Activated CD4-positive, alpha-beta memory T cell treated with anti-CD3 and anti-CD28 coated beads for 36 hours (primary cell): ENCODE results near the gene RGS10. TPM values are rescaled to one million over a fixed set of nuclear protein-coding genes. Genes with fewer than 3 reads are reported as not detected.

Source experiments
- CTCF ChIA-PET: fragments of 350-600 bp; sonication (Branson Sonifier 250); formaldehyde crosslinking; loops from one replicate; lab custom pipeline; 2021; ENCODE audit warnings: antibody characterized with exemption, inconsistent platforms; lab: Charles Lee
- POLR2A ChIA-PET: fragments of 350-600 bp; sonication (Branson Sonifier 250); formaldehyde crosslinking; loops from one replicate; lab custom pipeline; 2021; ENCODE audit warnings: antibody characterized with exemption; lab: Charles Lee
- DNase-seq: peaks from one replicate; pipeline ENCODE4 v3.0.0-alpha.2; 2020
- H3K27ac Mint-ChIP-seq: one replicate; pipeline ENCODE4 v1.8.0; 2021; ENCODE audit warnings: mixed read lengths
- H3K27me3 Mint-ChIP-seq: one replicate; pipeline ENCODE4 v1.8.0; 2021; ENCODE audit warnings: mixed read lengths
- H3K36me3 Mint-ChIP-seq: one replicate; pipeline ENCODE4 v1.8.0; 2021; ENCODE audit warnings: mixed read lengths
- H3K4me1 Mint-ChIP-seq: one replicate; pipeline ENCODE4 v1.8.0; 2021; ENCODE audit warnings: low read depth, mixed read lengths
- H3K4me3 Mint-ChIP-seq: one replicate; pipeline ENCODE4 v1.8.0; 2021; ENCODE audit warnings: mild to moderate bottlenecking, mixed read lengths
- H3K9me3 Mint-ChIP-seq: one replicate; pipeline ENCODE4 v1.8.0; 2021; ENCODE audit warnings: mixed read lengths
- intact Hi-C: fragments of 100-400 bp; cut with micrococcal nuclease; formaldehyde crosslinking; loops from one replicate; pipeline ENCODE4 v1.15.1; 2023
- total RNA-seq, 2 experiments: library from RNA; stranded (reverse); gene quantifications; one replicate each; pipeline ENCODE4 v1.2.3, GENCODE V29; 2021

The RGS10 gene
- total RNA-seq, 2 experiments from 2014 or later = 158 to 173 TPM

DNA sequence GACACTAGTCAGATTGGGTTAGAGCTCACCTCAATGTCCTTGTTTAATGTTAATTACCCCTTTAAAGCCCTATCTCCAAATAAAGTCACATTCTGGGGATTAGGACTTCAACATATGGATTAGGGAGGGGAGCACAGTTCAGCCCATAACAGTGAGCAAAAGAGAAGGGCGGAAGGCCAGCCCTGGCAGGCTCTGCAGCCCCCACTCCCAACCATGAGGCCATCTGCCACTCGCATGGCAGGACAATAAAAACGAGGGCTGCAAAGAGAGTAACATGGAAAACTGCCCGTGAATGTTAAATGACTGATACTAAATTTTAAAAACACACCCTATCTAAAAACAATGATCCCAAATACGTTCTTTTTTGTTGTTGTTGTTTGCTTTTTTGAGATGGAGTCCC, 38.7 kb downstream of the RGS10 start:
- H3K27ac Mint-ChIP-seq = peak overlapping the region; percentile 25
- DNase-seq = no peak
- H3K27me3 Mint-ChIP-seq = no peaks in the 10 kb centered on the region
- H3K9me3 Mint-ChIP-seq = no peaks in the 10 kb centered on the region
- no peak overlapping the region for H3K4me3 Mint-ChIP-seq
- ChIA-PET POLR2A (interaction anchor here (0.6 to 1.1 kb wide), 2 partner anchors 13 to 274 kb away, joined by 5 to 6 read pairs; no protein-coding TSS in a partner anchor), CTCF (interaction anchor here (0.6 kb wide), 1 partner anchor 355 kb away, joined by 3 read pairs; no protein-coding TSS in a partner anchor)
- H3K4me1 Mint-ChIP-seq = peaks cover 69% of the 10 kb centered on the region
- H3K36me3 Mint-ChIP-seq = peaks cover 60% of the 10 kb centered on the region
- intact Hi-C loops = loop anchor here (2.0 to 5.0 kb wide), 3 partner anchors 148 to 368 kb away; partner anchors contain the start of genes BAG3, GRK5 and MCMBP

DNA sequence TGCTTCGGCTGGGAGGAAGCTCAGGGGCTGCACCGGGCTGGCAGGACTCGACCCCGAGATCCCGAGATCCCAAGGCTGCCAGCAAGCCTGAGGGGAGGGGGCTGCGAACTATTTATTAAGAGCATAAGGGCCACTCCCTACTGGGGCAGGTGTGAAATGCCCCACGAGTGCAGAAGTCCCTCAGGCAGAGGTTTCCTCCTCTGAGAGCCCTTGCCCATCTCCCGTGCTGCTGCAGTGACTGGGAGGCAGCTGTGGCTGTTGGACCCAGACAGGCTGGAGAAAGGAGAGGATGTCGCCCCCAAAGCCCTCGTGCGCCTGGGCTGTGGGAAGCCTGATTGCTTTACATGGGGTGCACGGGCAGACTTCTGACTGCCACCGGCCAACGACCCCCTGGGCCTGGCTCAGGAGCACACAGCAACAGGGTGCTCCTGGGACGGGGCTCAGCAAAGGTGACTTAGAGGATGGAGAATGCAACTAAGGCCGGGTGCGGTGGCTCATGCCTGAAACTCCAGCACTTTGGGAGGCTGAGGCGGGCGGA, 39.8 kb downstream of the RGS10 start:
- CTCF ChIA-PET = interaction anchor here (0.7 to 3.9 kb wide), 2 partner anchors 13 to 14 kb away, joined by 3 to 29 read pairs; no protein-coding TSS in a partner anchor

DNA sequence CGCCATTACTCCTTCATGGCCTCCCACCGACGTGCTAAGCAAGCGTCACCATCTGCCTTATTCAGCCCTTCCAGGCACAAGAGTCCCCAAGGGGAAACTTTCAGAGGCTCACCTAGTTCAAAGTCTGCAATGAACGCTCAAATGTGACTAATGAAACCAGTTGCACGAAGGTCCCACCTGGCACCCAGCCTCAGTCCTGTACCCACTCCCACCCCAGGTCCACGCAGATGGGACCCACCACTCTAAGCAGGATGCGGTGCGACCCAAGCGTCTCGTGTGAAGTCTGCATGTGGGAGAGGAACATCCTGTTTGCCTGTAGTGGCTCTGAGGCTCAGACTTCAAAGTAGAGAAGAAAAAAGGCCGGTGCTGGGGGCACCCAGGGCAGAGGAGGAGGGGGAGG, 40.3 kb downstream of the RGS10 start:
- ChIA-PET CTCF (interaction anchor here (3.9 kb wide), 1 partner anchor 13 kb away, joined by 29 read pairs; no protein-coding TSS in a partner anchor), POLR2A (interaction anchor here (1.0 kb wide), 1 partner anchor 16 kb away, joined by 3 read pairs; no protein-coding TSS in a partner anchor)

More for the DNA sequence above, 39.8 kb downstream of the RGS10 start:
- H3K27me3 Mint-ChIP-seq = no peaks in the 10 kb centered on the region
- no peak overlapping the region for H3K4me3 Mint-ChIP-seq
- H3K36me3 Mint-ChIP-seq = peaks cover 65% of the 10 kb centered on the region
- H3K9me3 Mint-ChIP-seq = no peaks in the 10 kb centered on the region
- POLR2A ChIA-PET = interaction anchor here (1.0 to 1.1 kb wide), 2 partner anchors 14 to 15 kb away, joined by 3 to 6 read pairs; no protein-coding TSS in a partner anchor
- intact Hi-C loops = loop anchor here (1.0 to 5.0 kb wide), 7 partner anchors 14 to 370 kb away; partner anchors contain the start of genes BAG3, GRK5 and MCMBP
- DNase-seq = peak; percentile 30
- peaks cover 78% of the 10 kb centered on the region for H3K4me1 Mint-ChIP-seq
- peak overlapping the region; percentile 99 for H3K27ac Mint-ChIP-seq

DNA sequence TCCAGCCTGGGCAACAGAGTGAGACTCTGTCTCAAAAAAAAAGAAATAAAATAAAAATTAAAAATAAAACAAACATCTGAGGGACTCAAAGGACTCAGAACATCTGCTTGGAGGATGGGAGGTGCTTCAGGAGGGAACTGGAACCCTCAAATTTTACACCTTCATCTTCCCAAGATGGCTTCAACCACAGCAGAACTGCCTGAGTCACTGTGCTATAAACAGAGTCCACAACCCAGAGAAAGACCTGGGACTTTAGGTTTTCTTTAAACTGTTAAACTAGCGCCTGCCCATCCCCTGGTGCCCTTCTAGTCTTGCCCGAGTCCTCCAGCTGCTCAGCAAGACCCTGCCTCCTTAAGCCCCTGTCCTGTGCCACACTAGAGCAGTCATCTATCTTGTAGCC, 40.8 kb downstream of the RGS10 start:
- peak; percentile 42 for DNase-seq
- ChIA-PET CTCF (interaction anchor here (3.9 kb wide), 1 partner anchor 12 kb away, joined by 29 read pairs; no protein-coding TSS in a partner anchor), POLR2A (no interaction called here)
- H3K27me3 Mint-ChIP-seq = no peaks in the 10 kb centered on the region
- H3K4me1 Mint-ChIP-seq = peaks cover 85% of the 10 kb centered on the region
- peak overlapping the region; percentile 59 for H3K4me3 Mint-ChIP-seq
- peak overlapping the region; percentile 99 for H3K27ac Mint-ChIP-seq
- H3K36me3 Mint-ChIP-seq = peaks cover 62% of the 10 kb centered on the region
- H3K9me3 Mint-ChIP-seq = no peaks in the 10 kb centered on the region
- intact Hi-C loops = loop anchor here (1.0 to 5.0 kb wide), 7 partner anchors 15 to 371 kb away; partner anchors contain the start of genes BAG3, GRK5 and MCMBP

More for the DNA sequence above, 40.3 kb downstream of the RGS10 start:
- intact Hi-C loops = loop anchor here (1.0 to 5.0 kb wide), 7 partner anchors 14 to 370 kb away; partner anchors contain the start of genes BAG3, GRK5 and MCMBP
- Mint-ChIP-seq H3K9me3 (no peaks in the 10 kb centered on the region), H3K27me3 (no peaks in the 10 kb centered on the region), H3K36me3 (peaks cover 67% of the 10 kb centered on the region), H3K4me3 (peak overlapping the region; percentile 59), H3K4me1 (peaks cover 83% of the 10 kb centered on the region), H3K27ac (peak overlapping the region; percentile 99)
- peak; percentile 88 for DNase-seq

DNA sequence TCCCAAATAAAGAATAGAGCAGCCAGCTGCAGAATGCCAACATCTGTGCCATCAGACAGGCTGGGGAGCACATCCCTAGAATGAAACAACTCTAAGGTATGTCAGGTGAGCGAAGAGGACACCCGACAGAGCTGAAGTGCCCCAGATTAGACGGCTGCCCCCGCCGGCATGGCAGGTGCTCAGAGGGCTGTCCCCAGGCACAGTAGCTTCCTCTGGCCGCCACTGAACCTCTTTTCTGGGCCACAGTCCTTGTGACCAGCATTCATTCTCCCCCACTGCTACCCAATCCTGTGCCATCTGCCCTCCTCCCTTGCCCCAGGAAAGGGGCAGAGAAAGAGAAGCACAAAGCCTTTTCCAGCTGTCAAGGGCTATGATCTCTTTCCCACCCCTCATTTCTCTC, 41.7 kb downstream of the RGS10 start:
- no peak for DNase-seq
- CTCF ChIA-PET = interaction anchor here (0.7 to 3.9 kb wide), 5 partner anchors 11 to 102 kb away, joined by 3 to 29 read pairs (median 3); partner anchors contain the start of gene RGS10
- POLR2A ChIA-PET = interaction anchor here (1.9 kb wide), 2 partner anchors 17 to 42 kb away, joined by 7 read pairs; partner anchors contain the start of gene RGS10
- no peak overlapping the region for H3K4me3 Mint-ChIP-seq
- H3K4me1 Mint-ChIP-seq = peaks cover 86% of the 10 kb centered on the region
- H3K9me3 Mint-ChIP-seq = no peaks in the 10 kb centered on the region
- no peaks in the 10 kb centered on the region for H3K27me3 Mint-ChIP-seq
- H3K27ac Mint-ChIP-seq = no peak overlapping the region
- peaks cover 59% of the 10 kb centered on the region for H3K36me3 Mint-ChIP-seq
- intact Hi-C loops = loop anchor here (5.0 kb wide), 2 partner anchors 151 to 371 kb away; partner anchors contain the start of genes BAG3 and MCMBP

DNA sequence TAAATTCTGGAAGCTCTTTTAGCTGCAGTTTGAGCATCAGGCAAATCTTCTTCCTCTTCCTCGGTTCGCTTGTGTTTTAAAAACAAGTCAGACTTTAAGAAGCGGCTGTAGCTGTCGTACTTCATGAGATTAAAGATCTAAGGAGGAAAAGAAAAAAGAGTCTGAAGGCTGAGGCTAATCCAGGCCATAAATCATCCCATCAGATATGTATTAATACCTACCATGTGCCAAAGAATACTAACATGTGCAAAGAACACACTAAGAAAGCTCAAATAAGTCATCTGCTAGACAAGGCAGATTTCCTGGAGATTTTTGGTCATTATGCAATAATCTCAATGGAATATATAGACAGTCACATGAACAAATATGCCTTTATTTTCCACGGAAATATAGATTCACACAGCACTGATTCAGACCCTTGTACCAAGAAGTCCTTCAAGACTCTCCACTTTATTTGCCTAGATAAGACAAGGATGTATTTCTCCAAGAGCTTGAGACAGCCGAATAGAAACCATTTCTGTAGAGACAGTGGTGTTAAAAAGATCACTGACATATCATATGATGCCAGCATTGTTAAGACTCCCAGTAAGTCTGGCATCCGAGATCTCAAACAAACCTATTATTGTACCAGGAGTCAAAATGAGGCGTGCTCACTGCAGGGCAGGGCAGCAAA, 42.3 kb downstream of the RGS10 start:
- H3K4me1 Mint-ChIP-seq = peaks cover 84% of the 10 kb centered on the region
- no peaks in the 10 kb centered on the region for H3K9me3 Mint-ChIP-seq
- intact Hi-C loops = loop anchor here (5.0 kb wide), 2 partner anchors 152 to 372 kb away; partner anchors contain the start of genes BAG3 and MCMBP
- POLR2A ChIA-PET = interaction anchor here (1.9 kb wide), 2 partner anchors 18 to 43 kb away, joined by 7 read pairs; partner anchors contain the start of gene RGS10
- H3K27ac Mint-ChIP-seq = peak overlapping the region; percentile 47
- CTCF ChIA-PET = interaction anchor here (0.9 to 3.9 kb wide), 4 partner anchors 11 to 55 kb away, joined by 3 to 29 read pairs (median 4); partner anchors contain the start of gene RGS10
- no peak for DNase-seq
- peaks cover 54% of the 10 kb centered on the region for H3K36me3 Mint-ChIP-seq
- no peak overlapping the region for H3K4me3 Mint-ChIP-seq
- no peaks in the 10 kb centered on the region for H3K27me3 Mint-ChIP-seq

DNA sequence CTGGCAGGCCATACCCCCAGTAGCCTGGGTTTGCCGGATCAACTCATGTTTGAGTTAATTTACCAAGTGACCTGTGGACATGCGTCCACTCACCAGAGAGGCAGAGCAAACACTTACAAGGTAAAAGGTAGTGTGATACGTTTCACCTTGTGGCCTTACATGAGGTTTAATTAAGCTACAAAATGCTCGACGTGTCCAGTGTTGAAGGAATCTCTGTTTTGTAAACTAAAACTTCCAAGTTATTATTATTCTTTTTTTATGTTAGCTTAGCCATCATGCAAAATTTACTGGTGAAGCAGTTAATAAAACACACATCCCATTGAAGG, 42.9 kb downstream of the RGS10 start:
- no peak overlapping the region for H3K4me3 Mint-ChIP-seq
- no peaks in the 10 kb centered on the region for H3K27me3 Mint-ChIP-seq
- H3K9me3 Mint-ChIP-seq = no peaks in the 10 kb centered on the region
- DNase-seq = no peak
- peaks cover 50% of the 10 kb centered on the region for H3K36me3 Mint-ChIP-seq
- H3K4me1 Mint-ChIP-seq = peaks cover 88% of the 10 kb centered on the region
- POLR2A ChIA-PET = interaction anchor here (0.9 to 1.9 kb wide), 3 partner anchors 18 to 77 kb away, joined by 3 to 7 read pairs (median 7); partner anchors contain the start of gene RGS10
- H3K27ac Mint-ChIP-seq = peak overlapping the region; percentile 75
- intact Hi-C loops = loop anchor here (5.0 kb wide), 2 partner anchors 153 to 373 kb away; partner anchors contain the start of genes BAG3 and MCMBP
- CTCF ChIA-PET = interaction anchor here (1.1 to 3.9 kb wide), 3 partner anchors 10 to 43 kb away, joined by 3 to 29 read pairs (median 5); partner anchors contain the start of gene RGS10

DNA sequence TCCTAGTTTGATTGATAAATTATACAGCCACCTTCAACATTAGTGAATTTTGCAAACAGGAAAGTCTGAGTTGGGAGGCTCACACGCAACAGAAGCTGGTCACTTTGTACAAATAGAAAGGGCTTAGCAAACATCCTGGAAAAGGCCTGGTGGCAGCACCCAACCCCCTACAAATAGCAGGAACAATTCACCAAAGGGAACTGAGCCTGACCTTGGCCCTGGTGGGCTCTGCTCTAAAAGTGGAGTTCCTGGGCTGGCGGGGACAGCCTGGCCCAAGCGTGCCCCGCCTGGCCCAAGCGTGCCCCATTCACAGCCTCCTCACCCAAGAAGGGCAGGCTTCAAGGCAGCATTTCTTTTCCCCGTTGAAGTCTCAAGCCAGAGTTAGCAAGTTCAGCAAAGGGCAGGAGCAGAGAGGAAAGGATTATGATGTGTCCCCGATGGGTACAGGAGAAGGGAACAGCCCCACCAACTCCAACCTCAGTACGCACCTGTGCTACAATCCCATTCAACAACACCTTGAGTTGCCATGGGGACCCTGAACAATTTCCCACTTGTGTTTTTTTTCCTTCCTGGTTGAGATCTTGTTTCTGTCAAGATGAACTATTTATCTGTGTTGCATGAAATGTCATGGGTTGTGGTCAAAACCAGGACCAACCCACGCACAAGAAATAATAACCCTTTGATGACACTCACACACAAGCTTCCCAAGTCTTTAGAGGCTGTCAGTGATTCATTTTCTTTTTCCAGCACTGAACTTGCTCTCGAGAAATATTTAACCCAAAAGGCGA, 43.4 kb downstream of the RGS10 start:
- Mint-ChIP-seq H3K9me3 (no peaks in the 10 kb centered on the region), H3K4me1 (peaks cover 89% of the 10 kb centered on the region), H3K36me3 (peaks cover 45% of the 10 kb centered on the region), H3K27me3 (no peaks in the 10 kb centered on the region), H3K4me3 (no peak overlapping the region), H3K27ac (peak overlapping the region; percentile 75)
- DNase-seq = peak; percentile 58
- ChIA-PET CTCF (interaction anchor here (1.8 to 3.9 kb wide), 2 partner anchors 9 to 44 kb away, joined by 5 to 29 read pairs; partner anchors contain the start of gene RGS10), POLR2A (interaction anchor here (0.9 to 1.9 kb wide), 2 partner anchors 19 to 78 kb away, joined by 3 to 7 read pairs; no protein-coding TSS in a partner anchor)
- intact Hi-C loops = no loop called here

DNA sequence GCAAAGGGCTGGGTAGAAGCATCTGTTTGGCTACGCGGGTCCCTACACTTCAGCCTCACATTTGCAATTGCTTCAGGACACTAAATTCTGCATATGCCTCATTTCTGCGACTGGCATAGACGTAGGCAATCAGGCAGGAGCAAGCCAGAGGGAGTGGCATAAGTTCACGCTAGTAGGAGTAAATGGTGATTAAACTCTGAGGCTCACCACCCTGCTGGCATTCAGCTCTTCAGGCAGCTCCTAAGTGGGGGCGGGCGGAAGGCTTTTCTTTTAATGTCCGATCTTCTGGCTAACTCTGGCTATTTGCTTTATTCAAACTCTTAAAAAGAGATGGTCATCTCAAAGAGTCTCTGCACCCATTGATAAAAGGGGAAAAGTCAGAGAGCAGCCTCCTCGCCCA, 45.3 kb downstream of the RGS10 start:
- no peak for DNase-seq
- ChIA-PET CTCF (interaction anchor here (2.0 kb wide), 1 partner anchor 46 kb away, joined by 6 read pairs; the partner anchor contains the start of gene RGS10), POLR2A (interaction anchor here (1.7 kb wide), 1 partner anchor 21 kb away, joined by 5 read pairs; no protein-coding TSS in a partner anchor)
- Mint-ChIP-seq H3K4me1 (peaks cover 82% of the 10 kb centered on the region), H3K9me3 (no peaks in the 10 kb centered on the region), H3K27me3 (no peaks in the 10 kb centered on the region), H3K27ac (peak overlapping the region; percentile 34), H3K36me3 (peaks cover 32% of the 10 kb centered on the region), H3K4me3 (no peak overlapping the region)
- intact Hi-C loops = no loop called here

DNA sequence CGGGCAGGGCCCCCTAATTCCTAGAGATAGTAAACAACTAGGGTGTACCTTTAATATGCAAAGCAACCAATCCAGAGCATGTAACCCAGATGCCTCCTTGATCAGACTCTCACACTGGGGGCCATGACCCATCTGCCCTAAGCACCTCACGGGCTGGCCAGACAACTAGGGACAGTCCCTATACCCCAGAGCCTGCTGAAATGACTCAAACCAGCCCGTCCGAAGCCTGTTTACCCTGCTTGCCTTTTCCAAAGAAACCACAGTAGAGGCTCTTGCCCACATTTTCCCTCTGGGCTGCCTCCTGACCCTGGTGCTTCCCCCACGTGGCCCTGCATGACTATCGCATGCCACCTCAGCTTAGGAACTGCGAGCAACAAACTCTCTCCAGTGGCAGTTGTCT, 46.2 kb downstream of the RGS10 start:
- H3K9me3 Mint-ChIP-seq = no peaks in the 10 kb centered on the region
- peaks cover 76% of the 10 kb centered on the region for H3K4me1 Mint-ChIP-seq
- peaks cover 29% of the 10 kb centered on the region for H3K36me3 Mint-ChIP-seq
- no peaks in the 10 kb centered on the region for H3K27me3 Mint-ChIP-seq
- ChIA-PET POLR2A (interaction anchor here (0.5 to 1.7 kb wide), 3 partner anchors 21 to 313 kb away, joined by 3 to 5 read pairs (median 4); no protein-coding TSS in a partner anchor), CTCF (interaction anchor here (2.0 kb wide), 1 partner anchor 46 kb away, joined by 6 read pairs; the partner anchor contains the start of gene RGS10)
- peak; percentile 82 for DNase-seq
- H3K27ac Mint-ChIP-seq = peak overlapping the region; percentile 69
- no peak overlapping the region for H3K4me3 Mint-ChIP-seq
- intact Hi-C loops = loop anchor here (1.0 kb wide), 1 partner anchor 181 kb away; no protein-coding TSS in a partner anchor
